SK-N-SH (cell line): ENCODE data around the gene GRM1. TPM values are rescaled to one million over a fixed set of nuclear protein-coding genes. Genes with fewer than 3 reads are reported as not detected.

Experiments used
- CTCF ChIA-PET: fragments of 300-600, 350-600 bp; formaldehyde crosslinking; extraction: SDS; loops from one replicate; lab custom pipeline; 2021; lab: Yijun Ruan, JAX
- POLR2A ChIA-PET: fragments of 350-600 bp; sonication (Branson Sonifier 250); formaldehyde crosslinking; extraction: SDS; loops from one replicate; lab custom pipeline; 2020; ENCODE audit warnings: antibody characterized with exemption, inconsistent platforms; lab: Yijun Ruan, JAX
- DNase-seq: peaks from one replicate; pipeline ENCODE4 v3.0.0; 2012
- H2AFZ ChIP-seq: fragments of 200-600 bp; sonication (generic); 2 replicates; pipeline ENCODE4 v1.8.1; 2016; ENCODE audit warnings: antibody characterized with exemption, mild to moderate bottlenecking, low read depth
- H3F3A ChIP-seq: fragments of 200-600 bp; sonication (generic); replicated peaks from 2 replicates; pipeline ENCODE3; 2016; ENCODE audit warnings: antibody characterized with exemption, mild to moderate bottlenecking; ENCODE audit not compliant: insufficient read depth
- H3K27ac ChIP-seq, 2 experiments: fragments of 200-500 bp in 1 of 2; fragments of 200-600 bp in 1 of 2; sonication (Bioruptor generic) in 1 of 2; sonication (generic), shearing (Covaris generic) in 1 of 2; 2 replicates each; pipeline versions ENCODE4 v1.5.1 to v1.6.1; 2014 to 2016; ENCODE audit warnings: low read depth in 2 of 2, inconsistent platforms in 1 of 2, low read length in 1 of 2, mild to moderate bottlenecking in 1 of 2, mixed read lengths in 1 of 2
- H3K27me3 ChIP-seq: fragments of 200-600 bp; sonication (generic), shearing (Covaris generic); 2 replicates; pipeline ENCODE4 v1.6.1; 2016; ENCODE audit warnings: mixed run types; ENCODE audit not compliant: insufficient read depth
- H3K36me3 ChIP-seq, 2 experiments: fragments of 200-500 bp in 1 of 2; fragments of 200-600 bp in 1 of 2; sonication (Bioruptor generic) in 1 of 2; sonication (generic) in 1 of 2; replicated peaks in 1 of 2; 2 replicates each; pipeline versions ENCODE3 to v1.5.1; 2014 to 2016; ENCODE audit warnings: low read length in 1 of 2, mild to moderate bottlenecking in 1 of 2; ENCODE audit not compliant: insufficient read depth in 2 of 2, control insufficient read depth in 1 of 2
- H3K4me1 ChIP-seq, 2 experiments: fragments of 200-500 bp in 1 of 2; fragments of 200-600 bp in 1 of 2; sonication (Bioruptor generic) in 1 of 2; sonication (generic), shearing (Covaris generic) in 1 of 2; 2 replicates each; pipeline versions ENCODE4 v1.5.1 to v1.6.1; 2014 to 2016; ENCODE audit warnings: low read depth in 1 of 2, low read length in 1 of 2, mixed run types in 1 of 2; ENCODE audit not compliant: insufficient read depth in 2 of 2, control insufficient read depth in 1 of 2
- H3K4me2 ChIP-seq: fragments of 200-600 bp; sonication (generic), shearing (Covaris generic); 2 replicates; pipeline ENCODE4 v1.6.1; 2017; ENCODE audit warnings: mixed run types
- H3K4me3 ChIP-seq, 2 experiments: fragments of 200-500 bp in 1 of 2; fragments of 200-600 bp in 1 of 2; sonication (Bioruptor generic) in 1 of 2; sonication (generic), shearing (Covaris generic) in 1 of 2; 2 replicates each; pipeline versions ENCODE4 v1.5.1 to v1.8.1; 2014 to 2016; ENCODE audit warnings: low read depth in 2 of 2, inconsistent platforms in 1 of 2, low read length in 1 of 2, mild to moderate bottlenecking in 1 of 2, mixed read lengths in 1 of 2, moderate library complexity in 1 of 2
- H3K79me2 ChIP-seq: fragments of 200-600 bp; sonication (generic); 2 replicates; pipeline ENCODE4 v1.8.1; 2017; ENCODE audit warnings: mild to moderate bottlenecking; ENCODE audit not compliant: insufficient read depth
- H3K9ac ChIP-seq: fragments of 200-600 bp; sonication (generic); 2 replicates; pipeline ENCODE4 v1.6.1; 2017; ENCODE audit warnings: mixed run types
- H3K9me2 ChIP-seq: fragments of 200-600 bp; sonication (generic); 2 replicates; pipeline ENCODE4 v1.6.1; 2017; ENCODE audit warnings: mixed run types
- H3K9me3 ChIP-seq: fragments of 200-600 bp; sonication (generic); 2 replicates; pipeline ENCODE4 v1.6.1; 2017; ENCODE audit warnings: mixed run types, mild to moderate bottlenecking, moderate library complexity
- H4K20me1 ChIP-seq: fragments of 200-600 bp; sonication (generic); 2 replicates; pipeline ENCODE4 v1.6.1; 2017; ENCODE audit warnings: mild to moderate bottlenecking, mixed run types; ENCODE audit not compliant: insufficient read depth
- ELF1 ChIP-seq: IDR thresholded peaks from 2 replicates; pipeline ENCODE4 v1.4.0; 2012
- EZH2phosphoT487 ChIP-seq: fragments of 200-600 bp; sonication (generic); IDR thresholded peaks from 2 replicates; pipeline ENCODE4 v1.6.1; 2017; ENCODE audit warnings: low read depth, mixed run types, mild to moderate bottlenecking, antibody characterized with exemption, moderate library complexity, borderline replicate concordance
- FOXJ3 ChIP-seq: sonication (generic); formaldehyde crosslinking; IDR thresholded peaks from 2 replicates; pipeline ENCODE4 v1.5.1; 2020; ENCODE audit warnings: mild to moderate bottlenecking, missing genetic modification reagents
- MEF2A ChIP-seq: IDR thresholded peaks from 2 replicates; pipeline ENCODE4 v1.4.0; 2012; ENCODE audit warnings: low read depth, borderline replicate concordance
- RFX5 ChIP-seq: IDR thresholded peaks from 2 replicates; pipeline ENCODE4 v1.6.1; 2012; ENCODE audit warnings: mild to moderate bottlenecking, improper control_type of control experiment, low read length
- SMC3 ChIP-seq: IDR thresholded peaks from 2 replicates; pipeline ENCODE4 v1.6.1; 2012; ENCODE audit warnings: low read depth, low read length, improper control_type of control experiment
- WGBS: methylation state at CpG from one replicate; pipeline ENCODE4 v1.1.6; 2017; ENCODE audit warnings: low lambda C conversion rate; 5-methylcytosine and 5-hydroxymethylcytosine counted together
- polyA plus RNA-seq, 3 experiments: library from polyadenylated mRNA; depleted of rRNA; stranded (reverse); fragments of >200 nt; gene quantifications; 2 replicates each; pipeline ENCODE4 v1.2.3, GENCODE V29; 2012
- TF ChIP-seq, protein P1 (sequence below): IDR thresholded peaks from 2 replicates; pipeline ENCODE4 v1.6.1; 2012; ENCODE audit warnings: mild to moderate bottlenecking, low read depth, low read length, moderate library complexity
- TF ChIP-seq, protein P2 (sequence below): IDR thresholded peaks from 2 replicates; pipeline ENCODE4 v1.4.0; 2012; ENCODE audit warnings: low read depth, borderline replicate concordance
- TF ChIP-seq, protein P3 (sequence below): IDR thresholded peaks from 2 replicates; pipeline ENCODE4; 2012

GRM1 gene
- polyA plus RNA-seq, 1 of the 3 experiments (the other 2 are of a cell fraction), result 0.05 TPM

DNA sequence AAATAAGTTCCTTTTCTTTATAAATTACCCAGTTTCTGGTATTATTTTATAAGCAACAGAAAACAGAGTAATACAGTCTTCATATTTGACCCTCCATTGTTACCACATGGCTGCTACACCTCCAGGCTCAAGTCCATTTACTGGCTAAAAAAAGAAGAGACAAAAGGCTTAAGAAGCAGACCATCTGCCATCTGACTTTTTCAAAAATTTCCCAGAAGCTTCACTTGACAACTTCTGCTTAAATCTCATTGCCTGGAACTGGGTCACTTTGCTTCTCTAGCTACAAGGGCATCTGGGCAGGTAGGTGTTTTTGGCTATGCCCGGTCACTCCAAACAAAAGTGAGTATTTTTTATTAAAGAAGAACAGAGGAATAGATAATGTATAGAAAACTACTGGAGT lies 118.0 kb downstream of the GRM1 start (continued):
- TF ChIP-seq, protein P1, sequence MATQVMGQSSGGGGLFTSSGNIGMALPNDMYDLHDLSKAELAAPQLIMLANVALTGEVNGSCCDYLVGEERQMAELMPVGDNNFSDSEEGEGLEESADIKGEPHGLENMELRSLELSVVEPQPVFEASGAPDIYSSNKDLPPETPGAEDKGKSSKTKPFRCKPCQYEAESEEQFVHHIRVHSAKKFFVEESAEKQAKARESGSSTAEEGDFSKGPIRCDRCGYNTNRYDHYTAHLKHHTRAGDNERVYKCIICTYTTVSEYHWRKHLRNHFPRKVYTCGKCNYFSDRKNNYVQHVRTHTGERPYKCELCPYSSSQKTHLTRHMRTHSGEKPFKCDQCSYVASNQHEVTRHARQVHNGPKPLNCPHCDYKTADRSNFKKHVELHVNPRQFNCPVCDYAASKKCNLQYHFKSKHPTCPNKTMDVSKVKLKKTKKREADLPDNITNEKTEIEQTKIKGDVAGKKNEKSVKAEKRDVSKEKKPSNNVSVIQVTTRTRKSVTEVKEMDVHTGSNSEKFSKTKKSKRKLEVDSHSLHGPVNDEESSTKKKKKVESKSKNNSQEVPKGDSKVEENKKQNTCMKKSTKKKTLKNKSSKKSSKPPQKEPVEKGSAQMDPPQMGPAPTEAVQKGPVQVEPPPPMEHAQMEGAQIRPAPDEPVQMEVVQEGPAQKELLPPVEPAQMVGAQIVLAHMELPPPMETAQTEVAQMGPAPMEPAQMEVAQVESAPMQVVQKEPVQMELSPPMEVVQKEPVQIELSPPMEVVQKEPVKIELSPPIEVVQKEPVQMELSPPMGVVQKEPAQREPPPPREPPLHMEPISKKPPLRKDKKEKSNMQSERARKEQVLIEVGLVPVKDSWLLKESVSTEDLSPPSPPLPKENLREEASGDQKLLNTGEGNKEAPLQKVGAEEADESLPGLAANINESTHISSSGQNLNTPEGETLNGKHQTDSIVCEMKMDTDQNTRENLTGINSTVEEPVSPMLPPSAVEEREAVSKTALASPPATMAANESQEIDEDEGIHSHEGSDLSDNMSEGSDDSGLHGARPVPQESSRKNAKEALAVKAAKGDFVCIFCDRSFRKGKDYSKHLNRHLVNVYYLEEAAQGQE, result no peak
- no peak for TF ChIP-seq RFX5
- TF ChIP-seq EZH2phosphoT487, result no peak

DNA sequence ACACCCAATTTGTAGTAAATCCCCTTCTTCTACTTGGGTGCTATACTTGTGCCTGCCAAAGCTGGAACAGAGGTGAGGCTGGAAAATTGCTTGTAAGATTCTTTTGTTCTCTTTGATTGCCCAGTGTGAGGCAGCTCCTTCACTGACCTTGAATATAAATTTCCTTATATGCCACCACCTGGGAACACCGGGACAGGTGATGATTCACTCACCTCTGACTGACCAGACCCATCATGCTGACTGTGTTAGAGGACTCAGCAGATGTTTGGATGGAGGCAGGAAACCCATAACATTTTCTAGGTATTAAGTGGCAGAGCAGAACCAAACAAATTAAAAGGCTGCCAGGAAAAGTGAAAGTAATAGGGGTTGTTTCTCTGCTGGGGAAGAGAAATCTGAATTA lies 120.9 kb downstream of the GRM1 start:
- ChIA-PET POLR2A (no interaction called here), CTCF (no interaction called here)
- H4K20me1 ChIP-seq, result no peaks in the 10 kb centered on the region

More for the DNA sequence above, 120.9 kb downstream of the GRM1 start:
- no peak for DNase-seq
- WGBS, result 0% methylated on average over 1 of the region's 1 CpG
- H3K9me3 ChIP-seq, result no peaks in the 10 kb centered on the region
- TF ChIP-seq ELF1, result no peak
- TF ChIP-seq, protein P2, sequence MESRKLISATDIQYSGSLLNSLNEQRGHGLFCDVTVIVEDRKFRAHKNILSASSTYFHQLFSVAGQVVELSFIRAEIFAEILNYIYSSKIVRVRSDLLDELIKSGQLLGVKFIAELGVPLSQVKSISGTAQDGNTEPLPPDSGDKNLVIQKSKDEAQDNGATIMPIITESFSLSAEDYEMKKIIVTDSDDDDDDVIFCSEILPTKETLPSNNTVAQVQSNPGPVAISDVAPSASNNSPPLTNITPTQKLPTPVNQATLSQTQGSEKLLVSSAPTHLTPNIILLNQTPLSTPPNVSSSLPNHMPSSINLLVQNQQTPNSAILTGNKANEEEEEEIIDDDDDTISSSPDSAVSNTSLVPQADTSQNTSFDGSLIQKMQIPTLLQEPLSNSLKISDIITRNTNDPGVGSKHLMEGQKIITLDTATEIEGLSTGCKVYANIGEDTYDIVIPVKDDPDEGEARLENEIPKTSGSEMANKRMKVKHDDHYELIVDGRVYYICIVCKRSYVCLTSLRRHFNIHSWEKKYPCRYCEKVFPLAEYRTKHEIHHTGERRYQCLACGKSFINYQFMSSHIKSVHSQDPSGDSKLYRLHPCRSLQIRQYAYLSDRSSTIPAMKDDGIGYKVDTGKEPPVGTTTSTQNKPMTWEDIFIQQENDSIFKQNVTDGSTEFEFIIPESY, result no peak
- TF ChIP-seq FOXJ3, result no peak
- TF ChIP-seq, protein P3, sequence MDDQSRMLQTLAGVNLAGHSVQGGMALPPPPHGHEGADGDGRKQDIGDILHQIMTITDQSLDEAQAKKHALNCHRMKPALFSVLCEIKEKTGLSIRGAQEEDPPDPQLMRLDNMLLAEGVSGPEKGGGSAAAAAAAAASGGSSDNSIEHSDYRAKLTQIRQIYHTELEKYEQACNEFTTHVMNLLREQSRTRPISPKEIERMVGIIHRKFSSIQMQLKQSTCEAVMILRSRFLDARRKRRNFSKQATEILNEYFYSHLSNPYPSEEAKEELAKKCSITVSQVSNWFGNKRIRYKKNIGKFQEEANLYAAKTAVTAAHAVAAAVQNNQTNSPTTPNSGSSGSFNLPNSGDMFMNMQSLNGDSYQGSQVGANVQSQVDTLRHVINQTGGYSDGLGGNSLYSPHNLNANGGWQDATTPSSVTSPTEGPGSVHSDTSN, result no peak
- no peak for TF ChIP-seq SMC3
- no peak for TF ChIP-seq MEF2A
- H3K36me3 ChIP-seq, result no peaks in the 10 kb centered on the region
- no peaks in the 10 kb centered on the region for H3K9me2 ChIP-seq
- H3K4me3 ChIP-seq, result no peak overlapping the region
- no peaks in the 10 kb centered on the region for H3K27me3 ChIP-seq
- H3F3A ChIP-seq, result no peaks in the 10 kb centered on the region
- no peak overlapping the region for H3K9ac ChIP-seq
- H2AFZ ChIP-seq, result no peak overlapping the region
- no peaks in the 10 kb centered on the region; a peak in 1 of 4 replicates for H3K4me1 ChIP-seq
- no peak overlapping the region for H3K27ac ChIP-seq
- no peak overlapping the region for H3K4me2 ChIP-seq
- H3K79me2 ChIP-seq, result no peaks in the 10 kb centered on the region
